Fibroblast of mammary gland (primary cell): ENCODE measurements around the gene CTNND2.

Experiments used
- DNase-seq: peaks from one replicate; pipeline ENCODE4 v3.0.0-alpha.2; 2010; ENCODE audit warnings: low read depth
- H3K4me3 ChIP-seq: 2 replicates; pipeline ENCODE4 v1.5.1; 2011; ENCODE audit warnings: low read depth, mild to moderate bottlenecking, low read length, moderate library complexity; ENCODE audit not compliant: control insufficient read depth
- CTCF ChIP-seq: conservative IDR thresholded peaks from 2 replicates; pipeline ENCODE4 v1.5.1; 2011; ENCODE audit warnings: low read depth, low read length, inconsistent platforms; ENCODE audit not compliant: control insufficient read depth, insufficient read depth

CTNND2 gene

GRCh38 chr5:11770310-11770709 is 133.9 kb downstream of the CTNND2 start:
- TF ChIP-seq CTCF = no peak
- H3K4me3 ChIP-seq = no peak overlapping the region
- no peak for DNase-seq

GRCh38 chr5:11760934-11761603 is 143.2 kb downstream of the CTNND2 start:
- no peak overlapping the region for H3K4me3 ChIP-seq
- no peak for DNase-seq
- TF ChIP-seq CTCF = no peak

GRCh38 chr5:11758321-11758720 is 145.9 kb downstream of the CTNND2 start:
- no peak overlapping the region for H3K4me3 ChIP-seq
- TF ChIP-seq CTCF = no peak
- DNase-seq = no peak

GRCh38 chr5:11757661-11758060 is 146.6 kb downstream of the CTNND2 start:
- no peak overlapping the region for H3K4me3 ChIP-seq
- TF ChIP-seq CTCF = no peak
- no peak for DNase-seq

GRCh38 chr5:11737010-11737409 is 167.2 kb downstream of the CTNND2 start:
- DNase-seq = no peak
- no peak overlapping the region for H3K4me3 ChIP-seq
- TF ChIP-seq CTCF = no peak

GRCh38 chr5:11734369-11734768 is 169.9 kb downstream of the CTNND2 start:
- DNase-seq = no peak
- no peak for TF ChIP-seq CTCF

GRCh38 chr5:11733840-11734192 is 170.4 kb downstream of the CTNND2 start:
- TF ChIP-seq CTCF = no peak
- H3K4me3 ChIP-seq = no peak overlapping the region

More at GRCh38 chr5:11734369-11734768, 169.9 kb downstream of the CTNND2 start:
- H3K4me3 ChIP-seq = no peak overlapping the region

More at GRCh38 chr5:11733840-11734192, 170.4 kb downstream of the CTNND2 start:
- no peak for DNase-seq
